KMS-11 (cell line): ENCODE results near the gene PNRC2.

Source experiments
- H2AFZ ChIP-seq: fragments of 200-600 bp; sonication (generic); 2 replicates; pipeline ENCODE4 v1.6.1; 2016; ENCODE audit warnings: antibody characterized with exemption, mixed run types, low read depth
- H3K27ac ChIP-seq: fragments of 200-600 bp; sonication (generic); 2 replicates; pipeline ENCODE4 v1.6.1; 2016; ENCODE audit warnings: mild to moderate bottlenecking, mixed run types
- H3K27me3 ChIP-seq: fragments of 200-600 bp; sonication (generic); 2 replicates; pipeline ENCODE4 v1.6.1; 2017; ENCODE audit warnings: mild to moderate bottlenecking, low read depth, mixed run types, moderate library complexity; ENCODE audit not compliant: insufficient read depth
- H3K36me3 ChIP-seq: fragments of 200-600 bp; sonication (generic); 2 replicates; pipeline ENCODE4 v1.6.1; 2017; ENCODE audit warnings: mild to moderate bottlenecking, mixed run types; ENCODE audit not compliant: insufficient read depth
- H3K4me1 ChIP-seq: fragments of 200-600 bp; sonication (generic); 2 replicates; pipeline ENCODE4 v1.6.1; 2016; ENCODE audit warnings: mild to moderate bottlenecking, low read depth, mixed run types; ENCODE audit not compliant: poor library complexity, severe bottlenecking
- H3K4me2 ChIP-seq: fragments of 200-600 bp; sonication (generic); 2 replicates; pipeline ENCODE4 v1.7.0; 2016; ENCODE audit warnings: mild to moderate bottlenecking, mixed run types
- H3K4me3 ChIP-seq: fragments of 200-600 bp; sonication (generic); IDR thresholded peaks from 2 replicates; pipeline ENCODE4 v1.6.1; 2017; ENCODE audit warnings: low read depth, low read length, mixed read lengths; ENCODE audit not compliant: insufficient read depth
- H3K79me2 ChIP-seq: fragments of 200-600 bp; sonication (generic); 2 replicates; pipeline ENCODE4 v1.6.1; 2016; ENCODE audit warnings: low read depth, mixed run types; ENCODE audit not compliant: insufficient read depth
- H3K9ac ChIP-seq: fragments of 200-600 bp; sonication (generic); 2 replicates; pipeline ENCODE4 v1.6.1; 2016; ENCODE audit warnings: mild to moderate bottlenecking, mixed run types
- H4K20me1 ChIP-seq: fragments of 200-600 bp; sonication (generic); 2 replicates; pipeline ENCODE4 v1.6.1; 2016; ENCODE audit warnings: mild to moderate bottlenecking, mixed run types; ENCODE audit not compliant: insufficient read depth
- TF ChIP-seq, protein P1 (sequence below): fragments of 200-600 bp; sonication (generic); conservative IDR thresholded peaks from 2 replicates; pipeline ENCODE4 v1.6.1; 2017; ENCODE audit warnings: low read depth, mild to moderate bottlenecking, antibody characterized with exemption, low read length, moderate library complexity, mixed read lengths

PNRC2 gene

DNA sequence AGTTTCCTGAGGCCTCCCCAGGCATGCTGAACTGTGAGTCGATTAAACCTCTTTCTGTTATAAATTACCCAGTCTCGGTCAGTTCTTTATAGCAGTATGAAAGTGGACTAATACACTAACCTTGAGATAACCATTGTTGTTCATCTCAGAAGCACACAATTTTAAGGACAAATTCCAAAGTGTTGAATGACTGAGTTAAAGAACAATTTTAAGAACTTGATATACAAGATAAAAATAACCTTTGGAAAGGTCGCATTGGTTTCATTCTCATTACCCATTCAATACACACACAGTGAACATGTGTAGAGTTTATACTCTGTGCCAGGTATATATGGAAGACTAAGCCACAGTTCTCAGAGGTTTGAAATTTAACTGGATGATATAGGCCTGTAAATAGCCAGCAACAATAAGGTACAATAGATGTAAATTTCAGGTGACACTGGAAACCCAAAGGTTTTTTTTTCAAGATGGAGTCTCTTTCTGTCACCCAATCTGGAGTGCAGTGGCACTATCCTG, 39.6 kb downstream of the PNRC2 start:
- Histone ChIP-seq H3K27ac (no peak overlapping the region), H3K36me3 (no peaks in the 10 kb centered on the region), H3K9ac (no peak overlapping the region), H3K27me3 (no peaks in the 10 kb centered on the region), H2AFZ (no peak overlapping the region), H4K20me1 (no peaks in the 10 kb centered on the region), H3K4me1 (peaks cover 4% of the 10 kb centered on the region), H3K4me2 (no peak overlapping the region), H3K4me3 (no peak overlapping the region), H3K79me2 (no peaks in the 10 kb centered on the region)
- TF ChIP-seq, protein P1, sequence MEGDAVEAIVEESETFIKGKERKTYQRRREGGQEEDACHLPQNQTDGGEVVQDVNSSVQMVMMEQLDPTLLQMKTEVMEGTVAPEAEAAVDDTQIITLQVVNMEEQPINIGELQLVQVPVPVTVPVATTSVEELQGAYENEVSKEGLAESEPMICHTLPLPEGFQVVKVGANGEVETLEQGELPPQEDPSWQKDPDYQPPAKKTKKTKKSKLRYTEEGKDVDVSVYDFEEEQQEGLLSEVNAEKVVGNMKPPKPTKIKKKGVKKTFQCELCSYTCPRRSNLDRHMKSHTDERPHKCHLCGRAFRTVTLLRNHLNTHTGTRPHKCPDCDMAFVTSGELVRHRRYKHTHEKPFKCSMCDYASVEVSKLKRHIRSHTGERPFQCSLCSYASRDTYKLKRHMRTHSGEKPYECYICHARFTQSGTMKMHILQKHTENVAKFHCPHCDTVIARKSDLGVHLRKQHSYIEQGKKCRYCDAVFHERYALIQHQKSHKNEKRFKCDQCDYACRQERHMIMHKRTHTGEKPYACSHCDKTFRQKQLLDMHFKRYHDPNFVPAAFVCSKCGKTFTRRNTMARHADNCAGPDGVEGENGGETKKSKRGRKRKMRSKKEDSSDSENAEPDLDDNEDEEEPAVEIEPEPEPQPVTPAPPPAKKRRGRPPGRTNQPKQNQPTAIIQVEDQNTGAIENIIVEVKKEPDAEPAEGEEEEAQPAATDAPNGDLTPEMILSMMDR, result no peak

DNA sequence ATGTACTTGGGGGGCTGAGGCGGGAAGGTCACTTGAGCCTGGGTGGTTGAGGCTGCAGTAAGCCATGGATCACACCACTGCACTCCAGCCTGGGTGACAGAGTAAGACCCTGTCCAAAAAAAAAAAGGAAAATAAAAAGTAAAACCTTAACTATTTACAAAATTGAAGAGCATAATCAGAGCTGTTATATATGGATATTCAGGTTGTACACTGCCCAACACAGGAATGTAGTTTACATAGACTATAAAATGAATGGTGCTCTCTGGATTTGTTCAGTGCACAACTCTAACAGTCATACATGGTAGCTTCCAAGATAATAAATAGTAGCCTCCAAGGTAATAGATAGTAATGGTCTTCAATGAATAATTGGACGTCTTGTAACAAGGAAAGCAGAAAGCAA, 43.1 kb downstream of the PNRC2 start:
- Histone ChIP-seq H3K9ac (no peak overlapping the region), H4K20me1 (no peaks in the 10 kb centered on the region), H3K27me3 (no peaks in the 10 kb centered on the region), H3K4me1 (peaks cover 7% of the 10 kb centered on the region), H3K27ac (no peak overlapping the region), H3K4me2 (no peak overlapping the region), H3K79me2 (no peaks in the 10 kb centered on the region), H3K4me3 (no peak overlapping the region), H2AFZ (no peak overlapping the region), H3K36me3 (no peaks in the 10 kb centered on the region)
- TF ChIP-seq, protein P1, result no peak

DNA sequence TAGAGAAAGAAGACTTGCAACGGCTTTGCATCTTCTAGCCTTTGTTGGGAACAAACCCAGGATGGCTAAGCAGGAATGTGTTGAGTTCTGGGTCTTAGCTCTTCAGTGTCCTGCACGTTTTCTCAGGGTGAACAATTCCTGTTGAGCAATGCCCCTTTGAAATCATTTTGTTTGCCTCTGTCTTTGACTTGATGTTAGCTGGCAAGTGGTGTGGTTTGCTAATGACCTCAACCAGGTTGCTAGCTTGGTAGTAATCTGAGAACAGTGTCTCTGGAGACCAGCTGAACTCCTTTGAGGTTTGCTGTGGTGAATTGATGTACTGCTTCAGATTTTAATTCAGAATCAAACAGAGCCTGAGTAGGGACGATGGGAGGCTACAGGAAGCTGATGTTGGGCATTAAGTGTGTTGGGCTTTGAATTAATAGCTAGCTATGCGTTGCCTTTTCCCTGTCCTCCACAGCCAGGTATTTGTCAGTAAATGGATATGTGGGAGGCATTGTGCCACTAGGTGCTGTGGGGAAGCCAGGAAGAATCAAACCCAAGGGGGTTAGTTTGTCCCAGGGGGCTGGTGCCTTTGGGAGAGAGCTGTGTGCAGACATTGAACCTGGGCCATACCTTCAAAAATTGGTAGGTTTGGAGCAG, 43.8 kb downstream of the PNRC2 start:
- H3K79me2 ChIP-seq, result no peaks in the 10 kb centered on the region
- no peaks in the 10 kb centered on the region for H4K20me1 ChIP-seq
- no peaks in the 10 kb centered on the region for H3K27me3 ChIP-seq
- H3K4me3 ChIP-seq, result no peak overlapping the region
- H2AFZ ChIP-seq, result no peak overlapping the region
- H3K9ac ChIP-seq, result no peak overlapping the region
- no peak overlapping the region for H3K4me2 ChIP-seq
- peaks cover 7% of the 10 kb centered on the region for H3K4me1 ChIP-seq
- H3K36me3 ChIP-seq, result no peaks in the 10 kb centered on the region
- TF ChIP-seq, protein P1, result no peak
- no peak overlapping the region for H3K27ac ChIP-seq

DNA sequence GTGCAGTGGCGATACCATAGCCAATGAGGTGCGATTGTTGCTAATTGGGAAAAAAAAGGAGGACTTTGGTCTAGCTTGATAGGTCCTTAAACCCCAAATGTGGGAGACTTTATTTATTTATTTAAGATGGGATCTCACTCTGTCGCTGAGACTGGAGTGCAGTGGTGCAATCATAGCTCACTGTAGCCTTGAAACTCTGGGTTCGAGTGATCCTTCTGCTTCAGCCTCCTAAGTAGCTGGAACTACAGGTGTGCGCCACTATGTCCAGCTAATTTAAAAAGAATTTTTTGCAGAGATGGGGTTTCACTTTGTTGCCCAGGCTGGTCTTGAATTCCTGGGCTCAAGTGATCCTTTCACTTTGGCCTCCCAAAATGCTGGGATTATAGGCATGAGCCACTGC, 44.5 kb downstream of the PNRC2 start:
- Histone ChIP-seq H2AFZ (no peak overlapping the region), H3K36me3 (no peaks in the 10 kb centered on the region), H3K4me1 (peaks cover 7% of the 10 kb centered on the region), H3K9ac (no peak overlapping the region), H3K4me2 (no peak overlapping the region), H3K4me3 (no peak overlapping the region), H3K27ac (no peak overlapping the region), H4K20me1 (no peaks in the 10 kb centered on the region), H3K79me2 (no peaks in the 10 kb centered on the region), H3K27me3 (no peaks in the 10 kb centered on the region)
- TF ChIP-seq, protein P1, result no peak
